GM18867 (cell line): ENCODE measurements around the gene DNAL1.

Source experiments
- ATAC-seq: cut with Tn5 transposase; IDR thresholded peaks from one replicate; pipeline ENCODE4 v1.9.1; 2021; ENCODE audit warnings: mild to moderate bottlenecking, moderate library complexity; ENCODE audit not compliant: unreplicated experiment

The DNAL1 gene

DNA sequence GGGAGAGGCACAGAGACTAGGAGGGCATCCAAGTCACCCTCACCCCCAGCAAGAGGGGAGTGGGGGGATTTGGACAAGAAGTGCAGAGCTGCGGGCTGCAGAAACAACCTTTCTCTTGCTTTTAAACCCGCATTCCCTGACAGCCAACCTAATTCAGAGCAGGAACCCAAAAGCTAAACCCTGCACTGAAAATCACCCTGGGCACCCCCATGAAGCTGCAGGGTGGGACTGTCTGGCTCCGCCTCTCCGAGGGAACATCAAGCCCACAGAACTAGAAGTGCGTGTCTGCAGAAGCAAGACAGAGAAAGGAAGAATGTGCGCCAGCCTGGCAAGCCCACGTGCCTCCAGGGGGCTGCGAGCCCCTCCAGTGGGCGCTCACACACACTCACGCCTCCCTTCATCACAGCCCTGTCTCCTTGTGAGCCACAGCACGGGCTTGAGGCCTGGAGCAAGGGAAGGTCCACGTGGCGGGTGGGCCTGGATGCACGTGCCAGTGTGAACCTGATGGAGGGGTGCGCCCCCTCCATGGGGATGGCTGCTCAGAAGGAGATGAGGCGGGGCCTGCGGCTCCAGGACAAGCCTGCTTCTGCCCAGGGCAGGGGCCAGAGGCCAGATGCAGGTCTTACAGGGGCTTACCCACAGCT, 97.2 kb downstream of the DNAL1 start:
- ATAC-seq: no peak

DNA sequence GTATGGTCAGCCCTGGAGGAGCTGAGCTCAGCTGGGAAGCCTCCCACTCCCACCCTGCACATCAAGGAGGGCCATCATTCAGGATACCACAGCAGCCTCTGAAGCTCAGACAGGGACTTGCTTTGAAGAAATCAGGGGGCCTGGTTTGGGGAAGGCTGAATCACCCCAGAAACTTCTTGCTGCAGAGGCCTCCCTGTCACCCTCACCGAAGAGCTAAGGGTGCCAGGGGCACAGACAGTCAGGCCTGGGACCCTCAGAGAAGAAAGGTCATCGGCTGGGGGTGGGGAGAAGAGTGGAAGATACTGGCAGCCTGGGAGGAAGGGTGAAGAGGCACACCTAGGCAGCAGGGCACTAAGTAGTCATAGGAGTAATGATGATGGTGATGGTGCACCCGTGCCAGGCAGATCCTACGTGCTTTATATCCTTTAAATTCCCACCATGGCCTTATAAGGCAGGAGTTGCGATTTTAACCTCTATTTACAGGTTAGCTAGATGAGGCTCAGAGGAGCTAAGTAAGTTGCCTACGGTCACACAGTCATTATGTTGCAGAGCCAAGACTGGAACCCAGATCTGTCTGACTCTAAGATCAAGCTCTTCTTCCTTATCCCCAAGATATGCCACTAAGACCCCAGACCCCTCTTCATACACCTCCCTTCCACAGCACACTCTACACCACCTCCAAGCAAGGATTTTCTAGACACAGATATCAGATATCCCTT, 97.9 kb downstream of the DNAL1 start:
- ATAC-seq: no peak

DNA sequence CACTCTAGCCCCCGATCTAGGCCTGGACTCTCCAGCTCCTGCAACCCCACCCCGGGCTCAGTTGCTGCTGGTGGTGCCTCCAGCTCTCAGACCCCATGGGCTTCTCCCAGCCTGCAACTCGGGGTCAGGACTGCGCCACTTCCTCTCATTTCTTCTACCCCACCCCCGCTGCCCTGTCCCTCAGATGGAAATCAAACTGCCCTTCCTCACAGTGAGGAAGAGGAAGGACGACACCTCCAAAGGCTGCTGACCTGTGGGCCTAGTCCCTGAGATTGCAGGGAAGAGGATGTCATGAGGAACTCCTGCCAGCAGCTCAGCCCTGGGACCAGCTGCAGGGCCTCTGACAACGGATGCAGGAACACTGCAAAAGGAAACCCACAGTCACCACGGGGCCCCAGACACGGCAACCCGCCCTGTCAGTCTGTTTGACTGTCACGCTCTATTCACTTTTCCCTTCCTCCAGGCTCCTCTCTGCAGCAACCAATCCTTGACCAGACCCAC, 98.7 kb downstream of the DNAL1 start:
- peak; percentile 48 for ATAC-seq

DNA sequence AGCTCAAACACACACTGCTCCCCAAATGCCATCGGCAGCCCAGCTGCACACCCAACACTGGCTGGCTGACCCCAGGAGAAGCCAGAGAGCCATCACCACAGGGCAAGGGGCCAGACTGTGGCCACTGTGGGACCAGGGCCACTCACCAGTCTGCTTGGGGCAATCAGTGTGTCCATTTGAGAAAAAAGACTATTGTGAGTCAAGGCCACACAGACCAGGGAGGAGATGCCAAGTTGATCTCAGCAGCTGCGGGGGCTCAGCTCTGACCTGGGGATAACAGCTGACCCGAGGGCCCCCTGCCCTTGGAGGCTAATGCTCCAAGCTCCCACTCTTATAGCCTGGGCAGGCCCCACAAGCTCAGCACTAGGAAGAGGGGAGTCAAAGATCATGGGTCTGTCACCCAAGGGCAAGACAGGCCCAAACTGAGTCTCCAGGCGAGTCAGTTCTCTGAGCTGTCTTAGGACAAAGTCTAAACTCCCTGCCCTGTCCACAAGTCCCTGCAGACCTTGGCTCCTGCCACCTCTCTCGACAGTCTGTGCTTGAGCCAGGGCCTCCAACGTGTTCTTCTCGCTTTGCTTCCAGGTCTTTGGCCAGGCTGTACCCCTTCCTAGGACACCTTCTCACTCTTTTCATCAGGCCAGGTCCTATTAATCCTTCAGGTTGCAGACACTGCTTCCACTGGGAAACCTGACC, 99.5 kb downstream of the DNAL1 start:
- no peak for ATAC-seq

DNA sequence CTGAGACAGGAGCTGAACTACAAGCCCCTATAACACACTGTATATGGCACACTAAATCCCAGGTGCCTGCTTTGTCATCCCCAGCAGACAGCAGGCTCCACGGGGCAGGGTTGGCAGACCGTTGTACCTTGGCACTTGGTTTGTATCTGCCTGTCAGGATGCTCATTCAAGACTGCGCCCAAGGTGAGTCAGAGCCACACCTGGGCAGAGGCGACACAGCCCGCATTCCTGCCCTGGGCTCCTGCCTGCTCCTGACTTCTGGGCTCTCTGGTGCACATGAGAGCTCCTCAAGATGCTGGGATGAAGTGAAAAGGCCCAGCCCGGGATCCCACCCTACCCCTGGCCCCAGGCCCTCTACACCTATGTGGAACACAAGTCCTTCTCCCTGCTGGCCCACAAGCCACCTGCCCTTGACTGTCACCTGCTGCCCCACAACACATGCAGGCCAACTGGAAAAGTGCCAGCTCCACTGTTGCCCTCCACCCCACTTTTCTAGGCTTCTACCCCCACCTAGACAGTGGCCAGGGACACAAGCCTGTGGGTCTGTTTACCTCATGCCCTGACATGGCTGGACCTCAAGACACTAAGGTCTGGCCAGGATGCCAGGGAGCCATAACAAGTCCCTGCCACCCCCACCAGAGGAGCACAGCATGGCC, 100.2 kb downstream of the DNAL1 start:
- no peak for ATAC-seq

DNA sequence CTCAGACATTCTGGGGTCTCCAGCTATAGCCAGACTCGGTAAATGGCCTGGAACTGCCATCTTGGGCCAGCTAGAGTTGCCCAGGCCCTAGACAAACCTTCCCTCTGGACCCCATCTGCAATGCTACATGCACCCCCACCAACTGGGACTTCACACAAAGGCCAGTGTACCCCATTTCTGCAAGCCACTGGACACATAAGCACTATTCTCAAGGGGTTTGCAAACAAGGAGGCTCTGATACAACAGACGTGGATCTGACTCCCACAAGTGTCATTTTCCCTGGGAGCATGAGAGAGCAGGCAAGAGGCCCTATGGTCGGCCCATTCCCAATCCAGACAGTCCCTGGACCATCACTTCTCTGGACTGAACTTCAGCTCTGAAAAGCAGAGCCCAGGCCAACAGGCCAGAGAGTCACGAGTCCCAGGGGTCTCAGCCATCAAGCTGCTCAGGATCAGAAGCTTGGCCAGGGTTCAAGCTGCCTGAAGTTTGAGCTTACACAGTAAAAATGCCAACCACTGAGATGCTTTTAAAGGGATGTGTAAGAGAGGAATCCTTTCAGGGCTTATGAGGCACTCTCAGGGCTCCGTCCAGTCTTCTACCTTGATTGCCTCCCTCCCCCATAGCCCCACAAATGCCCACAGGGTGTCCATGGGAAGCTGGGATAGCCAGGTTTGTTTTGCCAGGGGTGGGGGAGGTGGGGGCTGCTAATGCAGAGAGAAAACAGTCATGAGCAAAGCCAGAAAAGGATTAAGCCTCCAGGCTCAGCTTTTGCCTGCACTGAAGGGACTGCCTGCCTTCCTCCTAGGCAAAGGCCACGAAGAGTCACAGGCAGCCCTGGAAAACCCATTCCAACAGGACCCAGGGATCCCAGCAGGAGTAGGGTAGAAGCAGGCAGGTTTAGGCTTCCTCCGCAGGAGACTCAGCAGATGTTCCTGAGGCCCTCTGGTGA, 101.1 kb downstream of the DNAL1 start:
- ATAC-seq: no peak

DNA sequence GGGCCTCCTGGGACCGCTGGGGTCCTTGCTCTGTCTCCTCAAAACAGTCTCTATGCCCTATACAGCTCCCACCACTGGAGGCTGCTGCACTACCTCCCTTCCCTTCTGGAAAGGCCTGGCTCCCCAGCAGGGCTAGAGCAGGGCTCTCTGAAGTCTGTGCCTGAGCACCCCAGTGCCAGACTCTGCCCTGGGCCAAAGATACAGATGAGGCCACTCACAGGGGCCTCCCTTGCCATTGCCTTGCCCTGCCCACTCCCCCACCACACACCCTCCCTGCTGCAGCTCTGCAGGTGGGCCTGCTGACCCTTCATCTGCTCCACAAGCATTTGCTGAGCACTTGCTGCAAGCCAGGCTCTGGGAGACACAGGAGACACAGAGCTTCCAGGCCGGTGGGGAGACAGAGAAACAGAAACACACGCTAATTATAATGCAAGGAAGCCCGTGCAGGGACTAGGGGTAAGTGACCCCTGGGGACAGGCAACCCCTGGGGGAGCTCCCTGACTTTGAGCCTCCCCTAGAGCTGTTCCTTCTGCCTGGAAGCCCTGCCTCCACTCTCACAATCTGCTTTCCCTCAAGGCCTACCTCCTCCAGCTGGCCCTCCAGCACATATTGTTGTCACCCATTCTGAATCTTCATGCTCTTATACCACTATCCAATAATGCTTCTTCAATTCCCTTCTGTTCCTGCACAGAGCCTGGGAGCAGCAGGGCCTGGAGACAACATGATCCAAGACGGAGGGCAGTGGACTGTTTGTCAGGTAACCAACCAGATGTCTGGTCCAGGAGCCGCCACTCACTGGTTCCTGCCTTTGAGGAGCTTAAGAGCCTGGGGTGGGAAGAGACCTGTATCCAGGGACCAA, 102.0 kb downstream of the DNAL1 start:
- ATAC-seq: no peak

DNA sequence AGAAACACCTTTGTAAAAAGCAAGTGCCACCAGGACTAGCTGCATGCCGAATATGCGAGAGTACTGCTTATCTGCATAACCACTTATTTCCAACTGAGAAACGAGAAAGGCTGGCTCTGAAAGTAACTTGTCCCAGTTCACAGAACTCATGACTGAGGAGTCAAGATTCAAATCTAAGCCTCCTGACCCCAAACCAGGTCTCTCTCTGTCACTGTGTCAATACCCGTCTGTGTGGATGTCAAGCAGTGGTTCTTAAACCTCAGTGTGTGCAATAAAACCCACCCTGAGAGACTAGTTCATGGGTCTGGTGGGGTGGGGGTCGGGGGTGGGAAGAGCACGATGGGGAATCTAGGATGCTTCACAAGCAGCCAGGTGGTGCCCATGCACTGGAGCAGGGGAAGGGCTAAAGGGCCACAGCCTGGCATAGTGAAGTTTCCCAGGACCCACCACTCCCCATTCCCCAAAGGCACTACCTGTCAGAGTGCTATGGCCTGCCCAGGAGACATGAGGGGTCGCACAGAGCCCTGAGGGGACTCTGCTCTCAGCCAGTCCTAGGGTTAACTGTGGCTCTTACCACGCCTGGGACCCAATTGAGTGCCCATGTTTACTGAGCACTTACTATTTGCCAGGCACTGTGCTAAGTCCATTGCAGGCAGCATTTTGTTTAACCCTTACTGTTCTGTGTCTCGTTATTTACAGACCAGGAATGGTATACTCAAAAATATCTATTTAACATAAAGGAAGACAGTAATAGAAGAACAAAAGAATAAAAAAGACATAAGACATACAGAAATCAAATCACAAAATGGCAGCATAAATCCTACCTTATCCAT, 102.8 kb downstream of the DNAL1 start:
- ATAC-seq: no peak

DNA sequence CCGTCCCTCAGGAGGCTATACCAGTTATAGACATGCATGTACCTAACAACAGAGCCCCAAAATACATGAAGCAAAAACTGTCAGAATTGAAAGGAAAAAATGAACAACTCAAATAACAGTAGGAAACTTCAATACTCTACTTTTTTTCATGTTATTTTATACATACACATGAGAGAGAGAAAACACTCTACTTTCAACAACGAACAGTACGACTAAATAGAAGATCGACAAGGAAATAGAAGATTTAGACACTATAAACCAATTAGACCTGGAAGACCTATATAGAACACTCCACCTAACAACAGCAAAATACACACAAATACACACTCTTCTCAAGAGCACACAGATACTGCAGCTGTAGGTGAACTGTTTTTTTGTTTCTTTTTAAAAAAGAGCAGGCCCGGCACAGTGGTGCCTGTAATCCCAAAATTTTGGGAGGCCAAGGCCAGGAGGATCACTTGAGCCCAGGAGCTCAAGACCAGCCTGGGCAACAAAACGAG, 104.1 kb downstream of the DNAL1 start:
- ATAC-seq: no peak

DNA sequence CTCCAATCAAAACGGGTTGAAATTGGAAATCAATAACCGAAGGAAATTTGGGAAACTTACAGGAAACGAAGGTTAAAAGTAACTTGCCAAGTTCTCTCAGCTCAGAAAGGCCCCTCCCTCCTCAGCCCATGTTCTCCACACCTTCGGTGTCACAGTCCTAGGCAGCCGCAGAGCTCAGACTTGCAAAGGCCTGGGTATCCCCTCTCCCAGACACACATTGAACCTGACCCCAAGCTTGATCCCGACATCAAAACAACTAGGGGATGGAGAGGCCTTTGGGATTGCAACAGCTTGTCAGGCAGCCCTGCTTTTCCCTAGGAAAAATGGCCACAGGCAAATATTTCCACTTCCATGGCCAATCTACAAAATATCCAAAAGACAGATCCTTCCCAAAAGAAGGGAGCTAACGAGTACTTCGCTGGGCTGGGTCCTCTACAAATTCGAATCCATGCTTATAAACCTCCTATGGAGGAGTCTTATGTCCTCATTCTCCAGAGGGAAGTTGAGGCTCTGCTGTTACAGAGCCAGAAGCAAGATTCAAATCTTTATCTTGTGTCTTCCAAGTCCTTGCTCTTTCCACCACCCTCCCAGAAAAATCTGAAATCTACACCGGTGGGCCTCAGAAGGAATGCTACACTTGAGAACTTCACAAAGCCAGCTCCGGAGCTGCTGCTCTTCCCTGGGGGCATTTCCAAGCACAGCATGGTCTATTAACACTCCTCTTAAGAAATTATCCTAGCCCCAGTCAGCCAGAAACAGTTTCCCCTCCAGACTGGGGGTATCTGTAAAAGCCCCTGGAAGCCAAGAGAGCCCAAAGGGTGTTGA, 105.1 kb downstream of the DNAL1 start:
- no peak for ATAC-seq

DNA sequence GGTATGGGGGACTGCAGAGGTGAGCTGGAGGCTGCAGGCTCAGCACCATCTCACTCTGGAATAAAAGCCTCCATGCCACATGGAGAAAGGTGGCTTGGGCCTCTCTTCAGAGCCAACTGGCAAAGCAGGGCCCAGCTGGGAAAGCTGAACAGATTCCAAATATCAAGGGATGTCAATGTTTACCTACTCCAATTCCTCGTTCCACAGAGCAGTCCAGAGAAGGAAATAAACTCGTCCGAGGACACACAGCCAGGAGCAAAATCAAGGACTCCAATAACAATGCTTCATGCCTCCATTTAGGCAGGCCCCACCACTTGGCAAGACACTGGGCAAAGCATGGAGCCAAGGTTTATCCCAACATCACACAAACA, 105.7 kb downstream of the DNAL1 start:
- no peak for ATAC-seq

DNA sequence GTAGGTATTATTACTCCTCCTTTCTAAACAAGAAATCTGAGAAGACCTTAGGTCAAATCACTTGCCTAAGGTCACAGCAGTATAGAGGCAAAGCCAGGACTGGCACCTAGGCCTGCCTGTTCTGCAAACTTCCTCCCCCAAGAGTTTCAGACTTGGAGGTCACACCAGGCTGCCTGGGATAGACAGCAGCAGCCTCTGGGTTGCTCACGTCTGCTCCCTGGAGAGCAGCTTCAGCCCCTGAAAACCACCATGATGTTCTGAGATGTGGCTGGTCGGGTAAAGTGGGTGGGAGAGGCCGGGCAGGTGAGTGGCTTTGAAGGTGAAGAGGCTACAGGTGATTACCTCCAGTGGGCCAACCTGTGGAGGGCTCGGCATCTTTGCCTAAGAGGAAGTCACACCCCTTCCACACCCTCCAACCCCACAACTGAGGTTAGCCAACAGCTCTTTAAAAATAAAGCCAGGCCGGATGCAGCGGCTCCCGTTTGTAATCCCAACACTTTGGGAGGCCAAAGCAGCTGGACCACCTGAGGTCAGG, 106.4 kb downstream of the DNAL1 start:
- ATAC-seq: no peak

DNA sequence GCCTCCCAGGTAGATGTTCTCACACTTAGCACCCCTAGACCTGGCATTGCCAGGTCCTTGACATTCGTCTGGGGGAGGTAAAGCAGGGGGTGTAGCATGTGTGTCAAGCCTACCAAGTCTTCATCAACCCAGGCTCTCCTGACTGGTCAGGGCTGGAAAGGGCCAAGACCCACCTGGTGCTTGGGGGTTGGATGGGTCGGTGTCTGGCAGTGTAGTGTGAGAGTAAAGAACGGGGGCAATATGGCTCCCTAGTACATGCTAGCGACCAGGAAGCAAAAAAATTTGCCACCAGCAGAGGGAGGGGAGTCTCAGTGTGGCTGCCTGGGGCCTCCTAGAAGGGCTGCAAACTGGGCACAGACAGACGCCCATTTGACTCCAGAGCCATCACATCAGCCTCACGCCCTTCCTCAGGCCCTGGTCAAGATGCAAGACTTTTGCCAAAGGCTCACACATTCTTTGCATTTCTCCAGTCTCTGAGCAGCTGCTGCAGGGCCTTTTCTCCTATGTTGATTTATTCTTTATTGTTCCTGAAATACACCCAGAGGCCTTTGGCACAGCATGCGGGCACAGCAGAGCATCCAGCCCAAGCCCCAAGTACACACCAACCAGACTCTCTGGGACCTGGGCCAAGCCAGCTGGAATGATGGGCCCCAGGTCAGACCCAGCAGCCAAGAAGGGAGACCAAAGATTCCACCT, 107.7 kb downstream of the DNAL1 start:
- no peak for ATAC-seq
